Nephron (organoid): Measurements from ENCODE around the gene MPP4.

ENCODE experiments used
- H3K27ac Mint-ChIP-seq, 3 experiments: 2 replicates each; pipeline ENCODE4 v1.8.0; 2020; ENCODE audit warnings: mixed read lengths in 3 of 3, mild to moderate bottlenecking in 2 of 3, moderate library complexity in 1 of 3
- H3K27me3 Mint-ChIP-seq: 2 replicates; pipeline ENCODE4 v1.8.0; 2021; ENCODE audit warnings: low read depth, mild to moderate bottlenecking, moderate library complexity, mixed read lengths
- H3K36me3 Mint-ChIP-seq: 2 replicates; pipeline ENCODE4 v1.8.0; 2020; ENCODE audit warnings: low read depth, mixed read lengths
- H3K4me1 Mint-ChIP-seq: 2 replicates; pipeline ENCODE4 v1.8.0; 2020; ENCODE audit warnings: mixed read lengths
- H3K4me3 Mint-ChIP-seq, 3 experiments: 2 replicates each; pipeline ENCODE4 v1.8.0; 2020; ENCODE audit warnings: mild to moderate bottlenecking in 3 of 3, mixed read lengths in 3 of 3, moderate library complexity in 2 of 3
- H3K9me3 Mint-ChIP-seq: 2 replicates; pipeline ENCODE4 v1.8.0; 2020; ENCODE audit warnings: mixed read lengths
- TF ChIP-seq, protein P1 (sequence below), 3 experiments: fragments of 200-600 bp; sonication (generic); IDR thresholded peaks; one replicate each; pipeline ENCODE4 v1.5.0; 2021; ENCODE audit warnings: antibody characterized with exemption in 3 of 3; ENCODE audit not compliant: unreplicated experiment in 3 of 3

Gene MPP4

DNA sequence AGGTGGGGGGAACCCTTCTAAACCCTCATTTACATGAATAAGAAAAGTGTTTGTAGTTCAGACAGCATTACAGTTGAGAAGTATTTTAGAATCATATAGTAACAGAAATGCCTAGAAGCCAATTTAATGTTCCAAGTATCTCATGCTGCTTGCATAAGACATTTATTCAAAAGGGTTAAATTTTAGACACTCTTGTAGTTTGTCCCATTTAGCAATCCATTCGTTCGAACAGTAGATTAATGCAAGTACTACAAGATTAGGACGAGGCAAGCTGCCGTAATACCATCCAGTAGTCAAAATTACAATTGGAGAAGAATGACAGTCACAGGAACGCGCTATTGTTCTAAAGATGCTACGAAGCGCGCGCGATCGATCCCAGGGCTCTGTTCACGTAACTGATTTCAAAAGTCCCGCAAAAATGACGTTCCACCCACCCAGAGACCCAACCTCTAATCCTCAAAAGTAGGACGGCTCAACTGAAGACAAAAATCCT is 56.3 kb downstream of the MPP4 start:
- H3K4me3 Mint-ChIP-seq = peak overlapping the region; percentile 92 to 99 (median 97)
- H3K4me1 Mint-ChIP-seq = peaks cover 30% of the 10 kb centered on the region
- peaks cover 9% of the 10 kb centered on the region for H3K36me3 Mint-ChIP-seq
- peak overlapping the region; percentile 99 for H3K27ac Mint-ChIP-seq
- H3K9me3 Mint-ChIP-seq = no peaks in the 10 kb centered on the region
- TF ChIP-seq, protein P1, sequence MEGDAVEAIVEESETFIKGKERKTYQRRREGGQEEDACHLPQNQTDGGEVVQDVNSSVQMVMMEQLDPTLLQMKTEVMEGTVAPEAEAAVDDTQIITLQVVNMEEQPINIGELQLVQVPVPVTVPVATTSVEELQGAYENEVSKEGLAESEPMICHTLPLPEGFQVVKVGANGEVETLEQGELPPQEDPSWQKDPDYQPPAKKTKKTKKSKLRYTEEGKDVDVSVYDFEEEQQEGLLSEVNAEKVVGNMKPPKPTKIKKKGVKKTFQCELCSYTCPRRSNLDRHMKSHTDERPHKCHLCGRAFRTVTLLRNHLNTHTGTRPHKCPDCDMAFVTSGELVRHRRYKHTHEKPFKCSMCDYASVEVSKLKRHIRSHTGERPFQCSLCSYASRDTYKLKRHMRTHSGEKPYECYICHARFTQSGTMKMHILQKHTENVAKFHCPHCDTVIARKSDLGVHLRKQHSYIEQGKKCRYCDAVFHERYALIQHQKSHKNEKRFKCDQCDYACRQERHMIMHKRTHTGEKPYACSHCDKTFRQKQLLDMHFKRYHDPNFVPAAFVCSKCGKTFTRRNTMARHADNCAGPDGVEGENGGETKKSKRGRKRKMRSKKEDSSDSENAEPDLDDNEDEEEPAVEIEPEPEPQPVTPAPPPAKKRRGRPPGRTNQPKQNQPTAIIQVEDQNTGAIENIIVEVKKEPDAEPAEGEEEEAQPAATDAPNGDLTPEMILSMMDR (IDR thresholded peaks at IDR 0.05; ENCODE audit: unreplicated experiment in 3 of 3) = no peak
- H3K27me3 Mint-ChIP-seq = no peaks in the 10 kb centered on the region

DNA sequence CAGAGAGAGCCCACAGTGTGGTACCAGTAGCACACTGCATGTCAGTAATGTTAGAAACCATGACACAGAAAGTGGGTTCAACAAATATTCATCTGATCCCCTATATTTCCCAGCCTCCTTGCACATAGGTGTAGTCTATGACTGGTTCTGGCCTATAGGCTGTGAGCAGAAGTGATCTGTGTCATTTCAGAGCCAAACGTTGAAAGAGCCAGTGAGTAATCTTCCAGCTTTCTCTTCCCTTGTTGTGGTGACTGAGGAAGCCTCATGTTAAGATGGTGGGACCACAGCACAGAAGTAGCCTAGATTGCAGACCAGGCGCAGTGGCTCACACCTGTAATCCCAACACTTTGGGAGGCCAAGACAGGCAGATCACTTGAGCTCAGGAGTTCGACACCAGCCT is 59.2 kb downstream of the MPP4 start:
- H3K4me3 Mint-ChIP-seq = no peak overlapping the region
- peaks cover 25% of the 10 kb centered on the region for H3K4me1 Mint-ChIP-seq
- TF ChIP-seq, protein P1 (IDR thresholded peaks at IDR 0.05; ENCODE audit: unreplicated experiment in 3 of 3) = no peak
- peaks cover 33% of the 10 kb centered on the region for H3K36me3 Mint-ChIP-seq
- H3K27me3 Mint-ChIP-seq = no peaks in the 10 kb centered on the region
- no peak overlapping the region for H3K27ac Mint-ChIP-seq
- no peaks in the 10 kb centered on the region for H3K9me3 Mint-ChIP-seq

DNA sequence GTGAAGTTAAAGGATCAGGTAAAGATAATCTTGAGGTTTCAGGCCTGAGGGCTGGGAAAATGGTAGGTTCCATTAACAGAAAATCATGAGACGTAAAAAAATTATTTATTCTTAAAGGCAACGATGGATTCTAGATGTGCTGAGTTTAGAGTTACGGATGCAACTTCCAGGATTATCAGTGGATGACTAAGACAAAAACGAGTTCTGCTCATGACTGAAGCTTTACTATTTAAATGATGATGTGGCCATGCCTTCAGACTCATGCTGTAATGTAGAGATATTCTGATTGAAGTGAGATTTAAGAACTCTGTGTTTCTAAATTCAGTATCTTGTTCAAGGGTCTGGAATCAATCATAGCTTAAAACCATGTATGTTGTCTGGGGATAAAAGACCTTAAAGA is 60.1 kb downstream of the MPP4 start:
- no peaks in the 10 kb centered on the region for H3K9me3 Mint-ChIP-seq
- H3K4me1 Mint-ChIP-seq = peaks cover 17% of the 10 kb centered on the region
- no peak overlapping the region for H3K27ac Mint-ChIP-seq
- H3K36me3 Mint-ChIP-seq = peaks cover 40% of the 10 kb centered on the region
- TF ChIP-seq, protein P1 (IDR thresholded peaks at IDR 0.05; ENCODE audit: unreplicated experiment in 3 of 3) = no peak
- no peaks in the 10 kb centered on the region for H3K27me3 Mint-ChIP-seq
- no peak overlapping the region for H3K4me3 Mint-ChIP-seq

DNA sequence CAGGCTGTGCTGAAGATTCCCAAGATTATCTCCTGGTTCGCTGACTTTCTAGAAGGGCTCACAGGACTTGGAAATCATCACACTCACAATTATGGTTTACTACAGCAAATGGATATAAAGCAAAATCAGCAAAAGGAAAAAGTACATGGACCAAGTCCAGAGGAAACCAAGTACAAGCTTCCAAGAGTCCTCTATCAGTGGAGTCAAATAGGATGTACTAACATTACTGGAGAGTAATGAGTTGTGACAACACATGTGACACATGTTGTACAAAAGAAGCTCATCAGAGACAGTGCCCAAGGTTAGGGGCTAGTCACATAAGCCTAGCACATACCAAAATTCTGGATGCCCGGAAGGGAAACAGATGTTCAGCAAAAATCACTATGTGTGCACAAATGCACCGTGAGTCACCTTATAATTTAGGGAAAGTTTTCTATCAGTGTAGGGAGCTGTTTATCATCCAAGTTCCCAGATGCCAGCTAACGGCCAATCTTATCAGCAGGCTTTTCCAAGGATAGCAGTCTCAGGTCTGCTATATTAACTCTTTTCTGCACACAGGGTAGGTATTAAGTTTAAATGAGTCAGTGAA is 64.7 kb downstream of the MPP4 start:
- Mint-ChIP-seq H3K4me3 (no peak overlapping the region), H3K27ac (no peak overlapping the region), H3K9me3 (no peaks in the 10 kb centered on the region), H3K27me3 (no peaks in the 10 kb centered on the region), H3K4me1 (no peaks in the 10 kb centered on the region), H3K36me3 (peaks cover 69% of the 10 kb centered on the region)
- TF ChIP-seq, protein P1 (IDR thresholded peaks at IDR 0.05; ENCODE audit: unreplicated experiment in 3 of 3) = no peak

DNA sequence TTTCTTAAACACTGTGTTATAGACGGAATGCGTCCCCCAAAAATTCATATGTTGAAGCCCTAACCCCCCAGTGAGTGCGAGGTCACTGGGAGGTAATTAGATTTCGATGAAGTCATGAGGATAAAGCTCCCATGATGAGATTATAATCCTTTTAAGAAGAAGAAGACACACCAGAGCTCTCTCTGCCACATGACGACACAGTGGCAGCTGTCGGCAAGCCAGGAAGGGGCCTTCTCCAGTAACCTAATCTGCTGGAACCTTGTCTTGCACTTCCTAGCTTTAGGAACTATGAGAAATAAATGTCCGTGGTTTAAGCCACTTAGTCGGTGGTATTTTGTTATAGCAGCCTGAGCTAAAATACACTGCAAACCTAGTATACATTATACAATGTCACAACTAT is 67.4 kb downstream of the MPP4 start:
- TF ChIP-seq, protein P1 (IDR thresholded peaks at IDR 0.05; ENCODE audit: unreplicated experiment in 3 of 3) = no peak
- Mint-ChIP-seq H3K4me1 (no peaks in the 10 kb centered on the region), H3K4me3 (no peak overlapping the region)

DNA sequence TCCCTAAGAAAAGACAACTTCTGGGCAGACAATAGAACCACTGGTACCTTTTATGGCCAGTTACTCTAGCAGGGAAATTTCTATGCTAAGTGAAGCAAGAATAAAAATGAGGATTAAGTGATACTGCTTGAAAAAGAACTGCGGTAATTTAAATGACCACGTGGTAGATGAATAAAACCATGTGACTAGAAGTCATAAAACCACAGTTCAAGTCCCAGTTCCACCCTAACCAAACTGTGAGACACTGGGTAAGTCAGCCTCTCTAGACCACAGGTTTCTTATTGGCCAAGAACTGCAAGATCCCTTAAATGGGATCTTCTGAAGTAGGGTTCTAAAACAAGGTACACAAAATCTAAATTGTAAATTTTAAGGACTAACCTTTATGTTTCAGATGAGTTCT is 67.9 kb downstream of the MPP4 start:
- H3K27me3 Mint-ChIP-seq = no peaks in the 10 kb centered on the region
- H3K27ac Mint-ChIP-seq = no peak overlapping the region
- no peaks in the 10 kb centered on the region for H3K4me1 Mint-ChIP-seq
- peaks cover 73% of the 10 kb centered on the region for H3K36me3 Mint-ChIP-seq
- H3K4me3 Mint-ChIP-seq = no peak overlapping the region
- TF ChIP-seq, protein P1 (IDR thresholded peaks at IDR 0.05; ENCODE audit: unreplicated experiment in 3 of 3) = no peak
- no peaks in the 10 kb centered on the region for H3K9me3 Mint-ChIP-seq

More for the DNA sequence above, 67.4 kb downstream of the MPP4 start:
- Mint-ChIP-seq H3K9me3 (no peaks in the 10 kb centered on the region), H3K36me3 (peaks cover 71% of the 10 kb centered on the region), H3K27ac (no peak overlapping the region), H3K27me3 (no peaks in the 10 kb centered on the region)
